Esophagus muscularis mucosa (tissue), 4 donors: Measurements from ENCODE around the gene TRIM38. TPM values are rescaled to one million over a fixed set of nuclear protein-coding genes. Genes with fewer than 3 reads are reported as not detected.

Experiments used
- DNase-seq: peaks from one replicate; pipeline ENCODE4 v3.0.0-alpha.2; 2017; ENCODE audit errors: extremely low spot score
- H3K27ac ChIP-seq, 4 donors: fragments of 200-600 bp; sonication (generic); replicated peaks in 1 of 4; 1 replicate in 3 of 4; 2 replicates in 1 of 4; pipeline ENCODE4 v1.5.1; 2016 to 2019; ENCODE audit warnings: mild to moderate bottlenecking in 1 of 4
- H3K27me3 ChIP-seq, 4 donors: fragments of 200-600 bp; sonication (generic); one replicate each; pipeline versions ENCODE4 v1.5.1 to v1.6.0; 2016 to 2019
- H3K36me3 ChIP-seq, 4 donors: fragments of 200-600 bp; sonication (generic); one replicate each; pipeline ENCODE4 v1.5.1; 2016 to 2019
- H3K4me1 ChIP-seq, 4 donors: fragments of 200-600 bp; sonication (generic); one replicate each; pipeline ENCODE4 v1.5.1; 2016 to 2019
- H3K4me3 ChIP-seq, 4 donors: fragments of 200-600 bp; sonication (generic); 1 replicate in 2 of 4; 2 replicates in 2 of 4; pipeline ENCODE4 v1.5.1; 2016 to 2019; ENCODE audit warnings: mild to moderate bottlenecking in 4 of 4, moderate library complexity in 1 of 4
- H3K9me3 ChIP-seq, 4 donors: fragments of 200-600 bp; sonication (generic); 1 replicate in 3 of 4; 2 replicates in 1 of 4; pipeline ENCODE4 v1.5.1; 2016 to 2019
- CTCF ChIP-seq, 3 experiments: fragments of 200-600 bp in 2 of 3; fragments of 450-650 bp in 1 of 3; sonication (generic) in 2 of 3; IDR thresholded peaks; one replicate each; pipeline ENCODE4 v1.5.1; 2017 to 2019; ENCODE audit warnings: antibody characterized with exemption in 3 of 3, mild to moderate bottlenecking in 2 of 3, moderate library complexity in 1 of 3
- EP300 ChIP-seq: sonication (generic); formaldehyde crosslinking; IDR thresholded peaks from one replicate; pipeline ENCODE4 v1.6.1; 2017; ENCODE audit warnings: antibody characterized with exemption
- POLR2A ChIP-seq: fragments of 450-650 bp; IDR thresholded peaks from one replicate; pipeline ENCODE4 v1.6.1; 2017; ENCODE audit warnings: antibody characterized with exemption, moderate library complexity, mild to moderate bottlenecking, low read depth
- POLR2AphosphoS5 ChIP-seq, 2 donors: sonication (generic); formaldehyde crosslinking; IDR thresholded peaks; one replicate each; pipeline ENCODE4 v1.6.1; 2017; ENCODE audit warnings: antibody characterized with exemption in 2 of 2
- WGBS: methylation state at CpG from one replicate; pipeline ENCODE4 v1.1.5; 2018; 5-methylcytosine and 5-hydroxymethylcytosine counted together
- intact Hi-C: fragments of 100-400 bp; cut with DNase I; formaldehyde crosslinking; loops from one replicate; pipeline ENCODE4 v1.15.1; 2023
- small RNA-seq, 3 donors: library from RNA; depleted of rRNA; stranded (forward); fragments of <200 nt; gene quantifications; one replicate each; pipeline ENCODE3, GENCODE V24; 2016
- total RNA-seq, 4 donors: library from RNA; depleted of rRNA; stranded (reverse); fragments of >200 nt; gene quantifications; one replicate each; pipeline versions ENCODE4 v1.1.0 to v1.2.1, GENCODE V29; 2016

Gene TRIM38
- total RNA-seq, 4 donors from 2014 or later = 5.3 to 6.4 (median 5.9) TPM

GRCh38 chr6:26033085-26033940 lies 70.7 kb downstream of the TRIM38 start:
- H3K27me3 ChIP-seq = no peaks in the 10 kb centered on the region
- no peaks in the 10 kb centered on the region for H3K9me3 ChIP-seq
- peak overlapping the region; percentile 58 to 69 (median 64) for H3K4me3 ChIP-seq
- peaks cover 11 to 29% (median 28%) of the 10 kb centered on the region in 4 donors for H3K4me1 ChIP-seq
- intact Hi-C loops = loop anchor here (5.0 kb wide), 1 partner anchor 124 kb away; a partner anchor contains a TSS
- TF ChIP-seq CTCF (IDR thresholded peaks at IDR 0.05) = no peak
- TF ChIP-seq POLR2A = peak; percentile 74
- TF ChIP-seq POLR2AphosphoS5 (IDR thresholded peaks at IDR 0.05) = peak; percentile 81 to 99
- TF ChIP-seq EP300 = no peak
- H3K27ac ChIP-seq = peak overlapping the region; percentile 86 to 96 (median 91)
- H3K36me3 ChIP-seq = no peaks in the 10 kb centered on the region
- under 1% methylated on average over 33 of the region's 47 CpGs for WGBS
- no peak for DNase-seq

- Histone ChIP-seq H3K27ac (peak overlapping the region; percentile 86 to 96 (median 91)), H3K9me3 (no peaks in the 10 kb centered on the region), H3K27me3 (no peaks in the 10 kb centered on the region), H3K4me3 (peak overlapping the region; percentile 58 to 69 (median 64)), H3K36me3 (no peaks in the 10 kb centered on the region), H3K4me1 (peaks cover 11 to 29% (median 28%) of the 10 kb centered on the region in 4 donors)
- 4% methylated on average over 19 of the region's 19 CpGs for WGBS
- intact Hi-C loops = loop anchor here (5.0 kb wide), 1 partner anchor 123 kb away; a partner anchor contains a TSS
- no peak for DNase-seq
- TF ChIP-seq CTCF (IDR thresholded peaks at IDR 0.05) (no peak), POLR2AphosphoS5 (IDR thresholded peaks at IDR 0.05) (no peak), POLR2A (no peak), EP300 (no peak)
Measured at GRCh38 chr6:26033941-26034354, 71.3 kb downstream of the TRIM38 start.

GRCh38 chr6:26034905-26035304 lies 72.3 kb downstream of the TRIM38 start:
- no peaks in the 10 kb centered on the region for H3K9me3 ChIP-seq
- no peak overlapping the region for H3K4me3 ChIP-seq
- 89% methylated on average over 2 of the region's 2 CpGs for WGBS
- peaks cover 11 to 29% (median 28%) of the 10 kb centered on the region in 4 donors for H3K4me1 ChIP-seq
- H3K27me3 ChIP-seq = no peaks in the 10 kb centered on the region
- no peak for DNase-seq
- TF ChIP-seq POLR2AphosphoS5 (IDR thresholded peaks at IDR 0.05) = no peak
- no peak for TF ChIP-seq EP300
- TF ChIP-seq POLR2A = no peak
- no peak for TF ChIP-seq CTCF (IDR thresholded peaks at IDR 0.05)
- no peaks in the 10 kb centered on the region for H3K36me3 ChIP-seq
- H3K27ac ChIP-seq = no peak overlapping the region
- intact Hi-C loops = loop anchor here (5.0 kb wide), 1 partner anchor 122 kb away; a partner anchor contains a TSS

Small RNAs within 50 kb of the gene (small RNA-seq; reads per million reads assigned to genes)
- 0 reads per million in 3 donors for gene HIST1H1PS2

Other genes with a start within 250 kb of the TRIM38 start
- gene SLC17A4, start 208.1 kb upstream of the TRIM38 start, total RNA-seq = not detected
- gene SLC17A1, start 130.8 kb upstream of the TRIM38 start, total RNA-seq = not detected
- gene SLC17A3, start 88.6 kb upstream of the TRIM38 start, total RNA-seq = not detected
- gene SLC17A2, start 32.1 kb upstream of the TRIM38 start, total RNA-seq = not detected
- 1 to 10 TPM; 3.0 to 9.9 (median 6.5) TPM for gene HFE, start 124.6 kb downstream of the TRIM38 start, total RNA-seq